Measurements from ENCODE around the gene MAP4K3. TPM values are rescaled to one million over a fixed set of nuclear protein-coding genes. Genes with fewer than 3 reads are reported as not detected.
A peak's percentile ranks its signal among the peaks of the same experiment; 100 is the strongest.

MAP4K3 gene
- polyA plus RNA-seq, 2 of the 4 experiments (the other 2 are of a cell fraction): 15.8 to 44.6 TPM

DNA sequence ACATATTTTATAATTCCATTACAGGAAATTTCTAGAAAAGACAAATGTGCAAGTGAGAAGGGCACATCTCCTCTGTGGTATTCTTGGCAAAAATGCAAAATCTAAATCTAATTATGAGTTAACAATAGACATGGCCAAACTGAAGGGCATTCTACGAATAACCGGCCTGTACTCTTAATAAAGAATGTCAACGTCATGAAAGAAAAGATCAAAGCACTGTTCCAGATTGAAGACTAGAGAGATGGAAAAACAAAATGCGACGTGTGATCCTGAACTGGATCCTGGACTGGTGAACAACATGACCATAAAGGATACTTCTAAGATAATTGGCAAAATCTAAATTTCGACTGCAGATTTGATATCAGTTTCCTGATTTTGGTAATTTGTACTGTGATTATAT lies 196.3 kb downstream of the MAP4K3 start:
- Histone ChIP-seq H3K4me2 (no peak overlapping the region), H3K27ac (no peak overlapping the region), H3K9me3 (no peaks in the 10 kb centered on the region), H3K4me1 (no peaks in the 10 kb centered on the region), H3K4me3 (no peak overlapping the region)
- TF ChIP-seq, protein P1, sequence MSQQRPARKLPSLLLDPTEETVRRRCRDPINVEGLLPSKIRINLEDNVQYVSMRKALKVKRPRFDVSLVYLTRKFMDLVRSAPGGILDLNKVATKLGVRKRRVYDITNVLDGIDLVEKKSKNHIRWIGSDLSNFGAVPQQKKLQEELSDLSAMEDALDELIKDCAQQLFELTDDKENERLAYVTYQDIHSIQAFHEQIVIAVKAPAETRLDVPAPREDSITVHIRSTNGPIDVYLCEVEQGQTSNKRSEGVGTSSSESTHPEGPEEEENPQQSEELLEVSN (IDR thresholded peaks at IDR 0.05; ENCODE audit: borderline replicate concordance, low read depth): no peak
- TF ChIP-seq CBX8 (IDR thresholded peaks at IDR 0.05) (no peak), ZSCAN20 (CRISPR knock-in tag; IDR thresholded peaks at IDR 0.05) (no peak), FOSB (CRISPR knock-in tag; IDR thresholded peaks at IDR 0.05) (no peak)
- ChIA-PET POLR2A (no interaction called here), CTCF (interaction anchor here (1.5 kb wide), 1 partner anchor 116 kb away, joined by 3 read pairs; no protein-coding TSS in a partner anchor)
- no peak for FAIRE-seq
- DNase-seq (ENCODE audit: low read depth in 1 of 2, low spot score in 1 of 2): no peak
- whole genome bisulfite sequencing (ENCODE audit: missing lambda C conversion rate): 80% methylated on average over 6 of the region's 6 CpGs
- ATAC-seq: no peak

DNA sequence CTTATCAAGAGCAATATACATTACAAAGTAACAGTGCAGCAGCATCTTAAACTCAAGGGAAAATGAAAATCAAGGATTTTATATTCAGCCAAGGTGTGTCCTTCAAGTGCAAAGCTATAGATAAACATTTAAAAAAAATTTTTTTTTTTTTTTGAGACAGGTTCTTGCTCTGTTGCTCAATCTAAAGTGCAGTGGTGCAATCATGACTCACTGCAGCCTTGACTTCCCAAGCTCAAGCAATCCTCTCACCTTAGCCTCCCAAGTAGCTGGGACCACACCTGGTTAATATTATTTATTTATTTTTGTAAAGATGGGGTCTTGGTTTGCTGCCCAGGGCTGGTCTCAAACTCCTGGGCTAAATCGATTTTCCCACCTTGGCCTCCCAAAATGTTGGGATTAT lies 202.3 kb downstream of the MAP4K3 start:
- H3K4me3 ChIP-seq: no peak overlapping the region
- no peak for ATAC-seq
- no peaks in the 10 kb centered on the region for H3K4me1 ChIP-seq
- FAIRE-seq: no peak
- CTCF ChIA-PET: interaction anchor here (1.0 to 2.8 kb wide), 3 partner anchors 168 to 287 kb away, joined by 3 to 12 read pairs (median 9); no protein-coding TSS in a partner anchor
- H3K27ac ChIP-seq: no peak overlapping the region
- peak in 1 of 2 experiments; percentile 16 for DNase-seq (ENCODE audit: low read depth in 1 of 2, low spot score in 1 of 2)
- no peak overlapping the region for H3K4me2 ChIP-seq
- TF ChIP-seq NPAS2 (CRISPR knock-in tag; IDR thresholded peaks at IDR 0.05; ENCODE audit: borderline replicate concordance) (no peak), EHF (CRISPR knock-in tag; IDR thresholded peaks at IDR 0.05) (no peak), MAFK (IDR thresholded peaks at IDR 0.05; ENCODE audit: partially characterized antibody) (no peak), RAD21 (conservative IDR thresholded peaks at IDR 0.05 in 1 of 2, IDR thresholded peaks at IDR 0.05 in 1 of 2) (no peak), FOSL2 (IDR thresholded peaks at IDR 0.05) (peak; percentile 35; the same call in 1 of the 2 replicates), FOSL2 (CRISPR knock-in tag; IDR thresholded peaks at IDR 0.05) (peak; percentile 47), CEBPB (IDR thresholded peaks at IDR 0.05) (peak; percentile 67 to 75; a peak in 3 of 4 replicates)
- TF ChIP-seq, protein P2, sequence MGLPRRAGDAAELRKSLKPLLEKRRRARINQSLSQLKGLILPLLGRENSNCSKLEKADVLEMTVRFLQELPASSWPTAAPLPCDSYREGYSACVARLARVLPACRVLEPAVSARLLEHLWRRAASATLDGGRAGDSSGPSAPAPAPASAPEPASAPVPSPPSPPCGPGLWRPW (IDR thresholded peaks at IDR 0.05): 0 out of 2 replicates have a peak, but pooled peaks have one; percentile 47
- TF ChIP-seq, protein P1 (IDR thresholded peaks at IDR 0.05; ENCODE audit: borderline replicate concordance, low read depth): no peak
- TF ChIP-seq, protein P3, sequence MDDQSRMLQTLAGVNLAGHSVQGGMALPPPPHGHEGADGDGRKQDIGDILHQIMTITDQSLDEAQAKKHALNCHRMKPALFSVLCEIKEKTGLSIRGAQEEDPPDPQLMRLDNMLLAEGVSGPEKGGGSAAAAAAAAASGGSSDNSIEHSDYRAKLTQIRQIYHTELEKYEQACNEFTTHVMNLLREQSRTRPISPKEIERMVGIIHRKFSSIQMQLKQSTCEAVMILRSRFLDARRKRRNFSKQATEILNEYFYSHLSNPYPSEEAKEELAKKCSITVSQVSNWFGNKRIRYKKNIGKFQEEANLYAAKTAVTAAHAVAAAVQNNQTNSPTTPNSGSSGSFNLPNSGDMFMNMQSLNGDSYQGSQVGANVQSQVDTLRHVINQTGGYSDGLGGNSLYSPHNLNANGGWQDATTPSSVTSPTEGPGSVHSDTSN (IDR thresholded peaks at IDR 0.05): no peak
- TF ChIP-seq, protein P4, sequence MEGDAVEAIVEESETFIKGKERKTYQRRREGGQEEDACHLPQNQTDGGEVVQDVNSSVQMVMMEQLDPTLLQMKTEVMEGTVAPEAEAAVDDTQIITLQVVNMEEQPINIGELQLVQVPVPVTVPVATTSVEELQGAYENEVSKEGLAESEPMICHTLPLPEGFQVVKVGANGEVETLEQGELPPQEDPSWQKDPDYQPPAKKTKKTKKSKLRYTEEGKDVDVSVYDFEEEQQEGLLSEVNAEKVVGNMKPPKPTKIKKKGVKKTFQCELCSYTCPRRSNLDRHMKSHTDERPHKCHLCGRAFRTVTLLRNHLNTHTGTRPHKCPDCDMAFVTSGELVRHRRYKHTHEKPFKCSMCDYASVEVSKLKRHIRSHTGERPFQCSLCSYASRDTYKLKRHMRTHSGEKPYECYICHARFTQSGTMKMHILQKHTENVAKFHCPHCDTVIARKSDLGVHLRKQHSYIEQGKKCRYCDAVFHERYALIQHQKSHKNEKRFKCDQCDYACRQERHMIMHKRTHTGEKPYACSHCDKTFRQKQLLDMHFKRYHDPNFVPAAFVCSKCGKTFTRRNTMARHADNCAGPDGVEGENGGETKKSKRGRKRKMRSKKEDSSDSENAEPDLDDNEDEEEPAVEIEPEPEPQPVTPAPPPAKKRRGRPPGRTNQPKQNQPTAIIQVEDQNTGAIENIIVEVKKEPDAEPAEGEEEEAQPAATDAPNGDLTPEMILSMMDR (IDR thresholded peaks at IDR 0.05): no peak
- POLR2A ChIA-PET: no interaction called here
- WGBS (ENCODE audit: missing lambda C conversion rate): 8% methylated on average over 1 of the region's 1 CpG
- no peaks in the 10 kb centered on the region for H3K9me3 ChIP-seq

DNA sequence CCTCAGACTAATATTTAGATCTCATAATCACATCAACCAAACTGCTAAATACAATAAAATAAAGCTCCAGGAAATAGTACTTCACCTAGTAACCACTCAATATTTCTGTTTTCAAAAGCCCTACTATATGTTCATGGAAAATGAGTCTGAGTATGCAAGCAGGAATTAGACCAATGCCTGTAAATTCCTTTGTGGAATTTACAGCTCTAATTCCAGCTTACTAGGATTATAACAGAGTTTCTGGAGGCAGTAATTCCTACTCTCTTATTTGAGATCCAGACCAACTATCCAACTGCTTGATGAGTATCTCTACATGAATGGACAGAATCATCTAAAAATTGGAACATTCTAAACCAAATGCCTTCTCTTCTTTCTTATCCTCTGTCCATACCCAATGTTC lies 204.9 kb downstream of the MAP4K3 start:
- no peaks in the 10 kb centered on the region for H3K9me3 ChIP-seq
- ChIA-PET CTCF (interaction anchor here (1.0 to 1.4 kb wide), 4 partner anchors 9 to 285 kb away, joined by 3 to 7 read pairs (median 4); no protein-coding TSS in a partner anchor), POLR2A (no interaction called here)
- H3K4me2 ChIP-seq: no peak overlapping the region
- no peak overlapping the region for H3K4me3 ChIP-seq
- no peak overlapping the region for H3K27ac ChIP-seq
- DNase-seq (ENCODE audit: low read depth in 1 of 2, low spot score in 1 of 2) (no peak), FAIRE-seq (no peak), ATAC-seq (no peak)
- TF ChIP-seq, protein P5, sequence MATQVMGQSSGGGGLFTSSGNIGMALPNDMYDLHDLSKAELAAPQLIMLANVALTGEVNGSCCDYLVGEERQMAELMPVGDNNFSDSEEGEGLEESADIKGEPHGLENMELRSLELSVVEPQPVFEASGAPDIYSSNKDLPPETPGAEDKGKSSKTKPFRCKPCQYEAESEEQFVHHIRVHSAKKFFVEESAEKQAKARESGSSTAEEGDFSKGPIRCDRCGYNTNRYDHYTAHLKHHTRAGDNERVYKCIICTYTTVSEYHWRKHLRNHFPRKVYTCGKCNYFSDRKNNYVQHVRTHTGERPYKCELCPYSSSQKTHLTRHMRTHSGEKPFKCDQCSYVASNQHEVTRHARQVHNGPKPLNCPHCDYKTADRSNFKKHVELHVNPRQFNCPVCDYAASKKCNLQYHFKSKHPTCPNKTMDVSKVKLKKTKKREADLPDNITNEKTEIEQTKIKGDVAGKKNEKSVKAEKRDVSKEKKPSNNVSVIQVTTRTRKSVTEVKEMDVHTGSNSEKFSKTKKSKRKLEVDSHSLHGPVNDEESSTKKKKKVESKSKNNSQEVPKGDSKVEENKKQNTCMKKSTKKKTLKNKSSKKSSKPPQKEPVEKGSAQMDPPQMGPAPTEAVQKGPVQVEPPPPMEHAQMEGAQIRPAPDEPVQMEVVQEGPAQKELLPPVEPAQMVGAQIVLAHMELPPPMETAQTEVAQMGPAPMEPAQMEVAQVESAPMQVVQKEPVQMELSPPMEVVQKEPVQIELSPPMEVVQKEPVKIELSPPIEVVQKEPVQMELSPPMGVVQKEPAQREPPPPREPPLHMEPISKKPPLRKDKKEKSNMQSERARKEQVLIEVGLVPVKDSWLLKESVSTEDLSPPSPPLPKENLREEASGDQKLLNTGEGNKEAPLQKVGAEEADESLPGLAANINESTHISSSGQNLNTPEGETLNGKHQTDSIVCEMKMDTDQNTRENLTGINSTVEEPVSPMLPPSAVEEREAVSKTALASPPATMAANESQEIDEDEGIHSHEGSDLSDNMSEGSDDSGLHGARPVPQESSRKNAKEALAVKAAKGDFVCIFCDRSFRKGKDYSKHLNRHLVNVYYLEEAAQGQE (IDR thresholded peaks at IDR 0.05): no peak
- TF ChIP-seq FOSB (CRISPR knock-in tag; IDR thresholded peaks at IDR 0.05) (no peak), ESRRA (IDR thresholded peaks at IDR 0.05; ENCODE audit: borderline replicate concordance, low read length) (no peak), RFX5 (IDR thresholded peaks at IDR 0.05) (no peak), HOXA7 (CRISPR knock-in tag; IDR thresholded peaks at IDR 0.05) (no peak)
- TF ChIP-seq, protein P6, sequence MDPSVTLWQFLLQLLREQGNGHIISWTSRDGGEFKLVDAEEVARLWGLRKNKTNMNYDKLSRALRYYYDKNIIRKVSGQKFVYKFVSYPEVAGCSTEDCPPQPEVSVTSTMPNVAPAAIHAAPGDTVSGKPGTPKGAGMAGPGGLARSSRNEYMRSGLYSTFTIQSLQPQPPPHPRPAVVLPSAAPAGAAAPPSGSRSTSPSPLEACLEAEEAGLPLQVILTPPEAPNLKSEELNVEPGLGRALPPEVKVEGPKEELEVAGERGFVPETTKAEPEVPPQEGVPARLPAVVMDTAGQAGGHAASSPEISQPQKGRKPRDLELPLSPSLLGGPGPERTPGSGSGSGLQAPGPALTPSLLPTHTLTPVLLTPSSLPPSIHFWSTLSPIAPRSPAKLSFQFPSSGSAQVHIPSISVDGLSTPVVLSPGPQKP (IDR thresholded peaks at IDR 0.05; ENCODE audit: low read depth, low read length): no peak
- no peaks in the 10 kb centered on the region for H3K4me1 ChIP-seq
